H1 (cell line): ENCODE results near the gene MSI2. TPM values are rescaled to one million over a fixed set of nuclear protein-coding genes. Genes with fewer than 3 reads are reported as not detected.

Experiments used
- CBX8 ChIP-seq: fragments of 300-800, 300-1000 bp; sonication (generic); IDR thresholded peaks from 2 replicates; pipeline ENCODE4 v1.7.1; 2016; ENCODE audit warnings: low read depth, low read length, borderline replicate concordance
- POLR2AphosphoS5 ChIP-seq: IDR thresholded peaks from 2 replicates; pipeline ENCODE4 v1.6.1; 2011; ENCODE audit warnings: low read depth, low read length
- SAP30 ChIP-seq: fragments of 300-600 bp; sonication (generic); IDR thresholded peaks from 2 replicates; pipeline ENCODE4 v1.7.1; 2012; ENCODE audit warnings: low read length, moderate library complexity, mild to moderate bottlenecking, inconsistent platforms; ENCODE audit not compliant: insufficient read depth, insufficient replicate concordance
- polyA plus RNA-seq, 7 experiments: library from polyadenylated mRNA; depleted of rRNA in 3 of 7; stranded (reverse) in 5 of 7; unstranded in 2 of 7; fragments of >200 nt in 5 of 7; fragments of 200-250 nt in 2 of 7; gene quantifications; 1 replicate in 5 of 7; 2 replicates in 1 of 7; 4 replicates in 1 of 7; pipeline versions ENCODE4 v1.2.1 to v1.2.3, GENCODE V29; 2011 to 2013; ENCODE audit warnings: missing spikeins in 2 of 7, mixed read lengths in 2 of 7
- total RNA-seq: library from RNA; stranded (reverse); fragmentation: NEBNext Ultra II Directional; extraction: Animal tissue kit (Norgen Biotek cat#: 25700); gene quantifications from 2 replicates; pipeline ENCODE4 v1.2.1, GENCODE V29; 2021

MSI2 gene
- total and polyA plus RNA-seq, 2 of the 8 experiments (the other 6 are each of a cell fraction or from before 2014, with no cell fraction given): 36.7 to 80.6 TPM

GRCh38 chr17:57269598-57270255, 13.4 kb downstream of the MSI2 start (continued):
- TF ChIP-seq SAP30 (no peak), CBX8 (no peak), POLR2AphosphoS5 (no peak)
